Measurements from ENCODE around the gene LMAN1.

LMAN1 gene

DNA sequence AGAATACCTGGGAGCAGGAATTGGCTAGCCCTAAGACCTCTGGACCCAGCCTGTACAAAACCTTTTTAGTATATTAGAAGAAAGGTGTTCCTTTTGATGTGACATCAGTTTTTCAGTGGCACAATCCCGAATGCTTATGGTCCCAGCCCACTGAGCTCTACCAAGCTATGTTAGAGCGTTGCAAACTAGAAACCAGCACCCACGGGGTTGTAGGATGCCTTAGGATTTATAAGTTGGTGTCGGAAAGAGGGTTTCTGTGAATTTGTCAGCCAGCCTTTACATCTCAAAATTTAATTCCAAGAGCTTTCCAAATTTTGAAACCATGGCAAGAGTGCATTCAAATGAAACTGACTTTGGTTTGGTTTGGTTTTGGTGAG is 499 bp upstream of the LMAN1 start:
- intact Hi-C loops (cut with DNase I; ENCODE audit: low total_unique reads), result no loop called here
- TF ChIP-seq, protein P1, sequence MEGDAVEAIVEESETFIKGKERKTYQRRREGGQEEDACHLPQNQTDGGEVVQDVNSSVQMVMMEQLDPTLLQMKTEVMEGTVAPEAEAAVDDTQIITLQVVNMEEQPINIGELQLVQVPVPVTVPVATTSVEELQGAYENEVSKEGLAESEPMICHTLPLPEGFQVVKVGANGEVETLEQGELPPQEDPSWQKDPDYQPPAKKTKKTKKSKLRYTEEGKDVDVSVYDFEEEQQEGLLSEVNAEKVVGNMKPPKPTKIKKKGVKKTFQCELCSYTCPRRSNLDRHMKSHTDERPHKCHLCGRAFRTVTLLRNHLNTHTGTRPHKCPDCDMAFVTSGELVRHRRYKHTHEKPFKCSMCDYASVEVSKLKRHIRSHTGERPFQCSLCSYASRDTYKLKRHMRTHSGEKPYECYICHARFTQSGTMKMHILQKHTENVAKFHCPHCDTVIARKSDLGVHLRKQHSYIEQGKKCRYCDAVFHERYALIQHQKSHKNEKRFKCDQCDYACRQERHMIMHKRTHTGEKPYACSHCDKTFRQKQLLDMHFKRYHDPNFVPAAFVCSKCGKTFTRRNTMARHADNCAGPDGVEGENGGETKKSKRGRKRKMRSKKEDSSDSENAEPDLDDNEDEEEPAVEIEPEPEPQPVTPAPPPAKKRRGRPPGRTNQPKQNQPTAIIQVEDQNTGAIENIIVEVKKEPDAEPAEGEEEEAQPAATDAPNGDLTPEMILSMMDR (IDR thresholded peaks at IDR 0.05), result no peak
- peak overlapping the region; percentile 85 to 95 for H3K4me3 ChIP-seq
- DNase-seq, result no peak
- peaks cover 0 to 25% (median 7%) of the 10 kb centered on the region in 4 donors for H3K4me1 ChIP-seq
- no peaks in the 10 kb centered on the region for H3K9me3 ChIP-seq
- H3K36me3 ChIP-seq, result peaks cover 0 to 17% (median 0%) of the 10 kb centered on the region in 3 donors
- no peaks in the 10 kb centered on the region for H3K27me3 ChIP-seq
- peak overlapping the region; percentile 91 to 93 for H3K27ac ChIP-seq

DNA sequence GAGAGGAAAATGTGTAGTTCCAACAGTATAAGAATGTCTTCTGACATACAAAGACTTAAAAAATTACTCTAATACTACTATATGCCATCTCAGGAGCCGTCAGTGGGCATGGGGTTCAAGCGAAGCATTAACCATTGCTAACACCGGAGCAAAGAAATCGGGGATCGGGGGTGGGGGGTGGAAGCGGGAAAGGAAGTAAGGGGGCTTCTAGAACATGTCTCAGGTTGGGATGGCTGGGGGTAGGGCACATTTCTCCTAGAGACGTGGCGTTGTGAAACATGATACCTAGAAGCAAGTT is 702 bp downstream of the LMAN1 start:
- DNase-seq, result no peak
- H3K4me1 ChIP-seq, result peaks cover 0 to 25% (median 7%) of the 10 kb centered on the region in 4 donors
- peaks cover under 1 to 29% (median 2%) of the 10 kb centered on the region in 3 donors for H3K36me3 ChIP-seq
- intact Hi-C loops (cut with DNase I; ENCODE audit: low total_unique reads), result no loop called here
- no peaks in the 10 kb centered on the region for H3K9me3 ChIP-seq
- H3K27me3 ChIP-seq, result no peaks in the 10 kb centered on the region
- TF ChIP-seq, protein P1 (IDR thresholded peaks at IDR 0.05), result no peak
- peak overlapping the region; percentile 91 to 93 for H3K27ac ChIP-seq
- H3K4me3 ChIP-seq, result peak overlapping the region; percentile 85 to 95

DNA sequence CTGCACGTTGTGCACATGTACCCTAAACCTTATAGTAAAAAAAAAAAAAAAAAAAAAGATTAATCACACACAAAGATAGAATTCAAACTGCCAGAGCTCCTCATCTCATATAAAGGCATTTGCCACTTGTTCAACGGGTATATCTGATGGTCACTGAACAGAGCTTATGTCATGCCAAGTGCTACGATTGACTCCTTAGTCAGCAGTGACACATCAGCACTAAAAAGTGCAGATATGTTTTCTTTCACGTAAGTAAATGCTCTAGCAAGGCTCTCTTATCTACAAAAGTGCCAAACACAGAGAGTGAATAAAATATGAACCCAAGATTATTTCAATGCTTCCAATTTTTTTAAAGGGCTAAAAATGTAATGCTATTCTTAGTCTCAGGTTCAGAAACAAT is 1.1 kb downstream of the LMAN1 start:
- DNase-seq, result no peak
- Histone ChIP-seq H3K36me3 (peaks cover 5 to 33% (median 6%) of the 10 kb centered on the region in 3 donors), H3K4me3 (peak overlapping the region; percentile 85 to 95), H3K27me3 (no peaks in the 10 kb centered on the region), H3K9me3 (no peaks in the 10 kb centered on the region), H3K27ac (peak overlapping the region; percentile 91 to 93), H3K4me1 (peaks cover 0 to 25% (median 7%) of the 10 kb centered on the region in 4 donors)
- TF ChIP-seq, protein P1 (IDR thresholded peaks at IDR 0.05), result no peak
- intact Hi-C loops (cut with DNase I; ENCODE audit: low total_unique reads), result no loop called here

DNA sequence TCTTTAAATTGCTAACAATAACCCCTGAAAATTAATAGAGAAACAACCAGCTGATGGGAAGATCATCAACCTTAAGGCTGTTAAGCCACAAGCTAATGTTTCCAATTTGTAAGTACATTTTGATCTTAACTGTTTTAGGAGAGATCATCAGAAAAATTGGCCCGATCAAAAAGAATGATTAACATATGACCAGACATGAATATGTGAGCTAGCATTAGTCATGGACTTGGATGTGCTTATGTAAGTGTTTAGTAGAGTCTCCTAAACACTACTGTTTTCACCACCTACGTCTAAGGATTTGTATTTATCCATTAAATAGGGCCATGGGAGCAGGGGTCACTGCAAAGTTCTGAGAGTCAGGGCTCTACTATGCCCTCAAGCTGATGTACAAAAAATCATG is 4.3 kb downstream of the LMAN1 start:
- H3K36me3 ChIP-seq, result peaks cover 35 to 64% (median 35%) of the 10 kb centered on the region in 3 donors
- DNase-seq, result no peak
- no peak overlapping the region for H3K4me3 ChIP-seq
- H3K27me3 ChIP-seq, result no peaks in the 10 kb centered on the region
- H3K27ac ChIP-seq, result no peak overlapping the region
- intact Hi-C loops (cut with DNase I; ENCODE audit: low total_unique reads), result no loop called here
- TF ChIP-seq, protein P1 (IDR thresholded peaks at IDR 0.05), result no peak
- peaks cover 0 to 16% (median 5%) of the 10 kb centered on the region in 4 donors for H3K4me1 ChIP-seq
- no peaks in the 10 kb centered on the region for H3K9me3 ChIP-seq

DNA sequence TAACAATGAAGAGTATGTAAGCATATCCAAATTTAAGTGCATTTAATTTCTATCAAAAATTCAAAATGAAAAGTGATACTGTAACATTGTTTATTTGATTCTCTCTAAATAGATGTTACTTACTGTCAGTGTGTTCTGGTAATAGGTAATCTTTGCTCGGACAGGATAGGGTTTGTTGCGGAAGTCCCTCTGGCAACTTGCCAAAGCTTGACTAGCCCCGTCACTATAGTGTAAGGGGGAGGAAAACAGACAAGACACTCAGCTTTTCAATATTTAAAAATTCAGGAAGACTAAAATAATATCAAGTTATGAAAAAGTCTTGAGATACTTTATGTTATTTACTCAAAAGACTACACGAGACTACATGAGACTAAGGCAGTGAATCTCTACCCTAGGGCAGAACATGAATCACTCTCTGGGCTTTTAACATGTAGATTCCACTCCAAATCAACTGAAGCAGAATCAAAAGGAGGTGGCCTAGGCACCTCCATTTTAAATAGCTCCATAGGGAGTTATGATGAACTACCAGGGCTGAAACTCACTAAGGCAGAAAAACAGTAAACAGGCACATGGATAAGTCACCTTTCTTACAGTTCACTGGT is 5.9 kb downstream of the LMAN1 start:
- Histone ChIP-seq H3K4me1 (peaks cover 0 to 13% (median 3%) of the 10 kb centered on the region in 4 donors), H3K9me3 (no peaks in the 10 kb centered on the region), H3K27me3 (no peaks in the 10 kb centered on the region), H3K27ac (no peak overlapping the region), H3K4me3 (no peak overlapping the region), H3K36me3 (peaks cover 46 to 80% (median 48%) of the 10 kb centered on the region in 3 donors)
- DNase-seq, result no peak
- TF ChIP-seq, protein P1 (IDR thresholded peaks at IDR 0.05), result no peak
- intact Hi-C loops (cut with DNase I; ENCODE audit: low total_unique reads), result no loop called here
